ENCODE measurements around the gene RFX4.

The RFX4 gene

DNA sequence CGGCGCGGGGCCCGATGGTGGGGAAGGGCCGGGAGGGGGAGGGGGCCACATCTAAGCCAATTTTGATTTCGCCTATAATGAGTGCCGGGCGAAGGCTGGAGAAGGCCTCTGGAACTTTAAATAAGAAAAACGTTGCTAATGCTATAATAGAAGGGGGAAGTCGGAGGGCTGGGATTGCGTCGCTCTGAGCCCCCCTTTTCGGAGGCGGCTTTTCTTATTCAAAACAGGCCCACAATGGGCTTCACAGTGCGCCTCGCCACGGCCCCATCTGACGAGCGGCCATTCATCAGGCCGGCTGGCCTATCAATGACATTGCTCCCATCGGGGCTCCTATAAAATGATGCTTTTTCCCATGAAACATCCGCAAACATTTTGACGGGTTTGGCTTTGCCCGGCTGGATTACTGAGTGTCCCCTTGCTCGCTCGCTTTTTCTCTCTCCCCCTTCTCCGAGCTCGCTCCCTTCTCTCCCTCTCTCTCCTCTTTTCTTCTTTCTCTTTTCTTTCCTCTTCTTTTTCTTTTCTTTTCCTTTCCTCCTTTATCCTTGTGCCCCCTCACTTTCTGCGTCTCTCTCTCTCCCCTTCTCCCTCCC lies at the start of gene RFX4:
Gene RFX4 (plus strand): TSS at position 364 of the 590 bp plus-strand sequence. CDS start 317 bp downstream, outside the sequence.
- TF ChIP-seq GATA1 (IDR thresholded peaks at IDR 0.05; ENCODE audit: low read depth, low read length): no peak
- TF ChIP-seq POLR2A (IDR thresholded peaks at IDR 0.05; ENCODE audit: low read length): no peak
- no peak for DNase-seq

GRCh38 chr12:106541201-106541600 lies 41.6 kb upstream of the RFX4 start:
- no peak for DNase-seq
- no peak for TF ChIP-seq POLR2A (IDR thresholded peaks at IDR 0.05; ENCODE audit: low read length)
- no peak for TF ChIP-seq GATA1 (IDR thresholded peaks at IDR 0.05; ENCODE audit: low read depth, low read length)

DNA sequence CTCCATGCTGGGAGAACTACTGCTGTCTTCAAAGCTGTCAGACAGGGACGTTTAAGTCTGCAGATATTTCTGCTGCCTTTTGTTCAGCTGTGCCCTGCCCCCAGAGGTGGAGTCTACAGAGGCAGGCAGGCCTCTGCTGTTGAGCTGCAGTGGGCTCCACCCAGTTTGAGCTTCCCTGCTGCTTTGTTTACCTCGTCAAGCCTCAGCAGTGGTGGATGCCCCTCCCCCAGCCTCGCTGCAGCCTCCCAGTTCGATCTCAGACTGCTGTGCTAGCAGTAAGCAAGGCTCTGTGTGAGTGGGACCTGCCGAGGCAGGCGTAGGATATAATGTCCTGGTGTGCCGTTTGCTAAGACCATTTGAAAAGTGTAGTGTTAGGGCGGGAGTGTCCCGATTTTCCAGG lies 31.4 kb upstream of the RFX4 start:
- TF ChIP-seq POLR2A (IDR thresholded peaks at IDR 0.05; ENCODE audit: low read length): no peak
- TF ChIP-seq GATA1 (IDR thresholded peaks at IDR 0.05; ENCODE audit: low read depth, low read length): no peak
- DNase-seq: no peak

DNA sequence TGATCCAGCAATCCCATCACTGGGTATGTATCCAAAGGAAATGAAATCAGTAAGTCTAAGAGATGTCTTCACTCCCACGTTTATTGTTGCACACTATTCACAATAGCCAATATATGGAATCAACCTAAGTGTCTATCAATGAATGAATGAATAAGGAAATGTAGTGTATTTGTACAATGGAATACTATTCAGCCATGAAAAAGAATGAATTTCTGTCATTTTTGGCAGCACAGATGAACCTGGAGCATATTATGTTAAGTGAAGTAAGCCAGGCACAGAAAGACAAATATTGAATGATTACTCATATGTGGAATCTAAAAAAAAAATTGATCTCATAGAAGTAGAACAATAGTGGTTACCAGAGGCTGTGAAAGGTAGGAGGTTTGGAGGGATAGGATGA lies 30.6 kb upstream of the RFX4 start:
- TF ChIP-seq POLR2A (IDR thresholded peaks at IDR 0.05; ENCODE audit: low read length) (no peak), GATA1 (IDR thresholded peaks at IDR 0.05; ENCODE audit: low read depth, low read length) (no peak)
- DNase-seq: no peak

DNA sequence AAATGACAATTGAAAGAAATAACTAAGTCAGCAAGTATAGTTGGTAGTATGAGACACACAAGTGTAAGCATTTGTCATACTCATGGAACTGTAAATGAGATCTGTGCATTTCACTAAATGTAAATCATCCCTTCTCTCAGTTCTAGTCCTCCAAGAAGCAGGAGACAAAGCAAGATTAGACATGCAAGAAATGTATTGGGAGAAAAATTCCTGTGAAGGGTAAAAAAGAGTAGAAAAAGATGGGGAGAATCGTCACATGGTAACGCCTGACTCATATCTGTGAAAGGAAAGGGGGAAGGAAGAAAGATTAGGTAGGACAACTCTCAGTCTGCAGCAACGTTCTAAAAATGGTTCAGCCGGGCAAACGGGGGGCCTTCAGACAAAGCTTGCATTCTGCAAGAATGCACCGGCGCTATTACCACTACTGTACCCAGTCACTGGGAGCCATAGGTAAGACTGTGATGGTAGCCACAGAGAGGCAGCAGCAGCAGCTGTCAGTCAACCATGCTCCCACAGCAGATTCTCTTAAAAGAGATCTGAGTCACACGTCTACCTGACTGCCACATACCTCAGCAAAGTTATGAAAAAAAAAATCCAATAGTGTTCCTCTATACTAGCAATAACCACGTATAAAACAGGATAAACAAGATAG lies 18.0 kb upstream of the RFX4 start:
- no peak for DNase-seq
- TF ChIP-seq POLR2A (IDR thresholded peaks at IDR 0.05; ENCODE audit: low read length) (no peak), GATA1 (IDR thresholded peaks at IDR 0.05; ENCODE audit: low read depth, low read length) (no peak)

DNA sequence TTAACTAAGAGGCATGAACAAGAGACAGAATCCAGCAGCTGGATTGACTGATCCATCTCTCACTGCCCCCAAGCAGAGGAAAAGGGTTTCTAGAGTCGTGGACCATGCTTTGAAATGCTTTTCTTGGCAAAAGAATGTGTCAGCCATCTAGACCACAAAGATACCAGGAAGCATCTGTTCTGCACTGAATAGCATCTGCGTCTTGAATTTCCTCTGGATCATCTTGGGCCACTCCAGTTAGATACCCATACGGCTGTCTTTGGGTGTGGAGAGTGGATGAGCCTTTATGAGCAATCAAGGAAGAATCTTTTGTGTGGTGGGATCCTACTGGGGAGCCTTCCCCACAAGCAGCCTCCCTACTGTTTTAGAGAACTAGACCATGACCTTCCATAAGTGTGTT lies 16.0 kb upstream of the RFX4 start:
- DNase-seq: no peak
- TF ChIP-seq GATA1 (IDR thresholded peaks at IDR 0.05; ENCODE audit: low read depth, low read length): no peak
- no peak for TF ChIP-seq POLR2A (IDR thresholded peaks at IDR 0.05; ENCODE audit: low read length)

DNA sequence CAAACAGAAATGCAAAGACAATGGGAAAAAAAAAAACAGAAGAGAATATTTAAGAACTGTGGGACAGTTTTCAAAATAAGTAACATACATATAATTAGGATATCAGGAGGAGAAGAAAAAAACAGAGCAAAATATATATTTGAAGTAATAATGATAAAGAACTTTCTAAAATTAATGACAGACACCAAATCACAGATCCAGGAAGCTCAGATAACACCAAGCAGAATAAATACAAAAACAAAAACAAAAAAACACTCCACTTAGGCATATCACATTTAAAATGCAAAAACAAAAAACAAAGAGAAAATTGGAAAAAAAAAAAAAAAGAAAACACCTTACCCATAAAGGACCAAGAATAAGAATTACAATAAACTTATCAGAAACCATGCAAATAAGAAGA lies 9.6 kb upstream of the RFX4 start:
- DNase-seq: no peak
- no peak for TF ChIP-seq GATA1 (IDR thresholded peaks at IDR 0.05; ENCODE audit: low read depth, low read length)
- TF ChIP-seq POLR2A (IDR thresholded peaks at IDR 0.05; ENCODE audit: low read length): no peak

DNA sequence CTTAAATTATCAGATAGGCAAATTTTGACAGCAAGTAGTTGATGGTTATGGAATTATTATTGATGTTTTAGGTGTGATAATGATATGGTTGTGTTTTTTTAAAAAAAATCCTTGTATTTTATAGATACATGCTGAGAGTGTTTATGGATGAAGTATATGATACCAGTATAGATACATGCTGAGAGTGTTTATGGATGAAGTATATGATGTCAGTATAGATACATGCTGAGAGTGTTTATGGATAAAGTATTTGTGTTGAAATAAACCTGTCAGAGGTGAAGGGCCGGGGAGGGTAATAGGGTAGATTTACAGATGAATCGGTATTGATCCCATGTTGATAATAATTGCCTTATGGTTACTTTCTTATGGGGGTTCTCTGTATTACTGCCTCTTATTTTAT lies 6.0 kb upstream of the RFX4 start:
- TF ChIP-seq POLR2A (IDR thresholded peaks at IDR 0.05; ENCODE audit: low read length) (no peak), GATA1 (IDR thresholded peaks at IDR 0.05; ENCODE audit: low read depth, low read length) (no peak)
- no peak for DNase-seq

- no peak for DNase-seq
- no peak for TF ChIP-seq GATA1 (IDR thresholded peaks at IDR 0.05; ENCODE audit: low read depth, low read length)
- no peak for TF ChIP-seq POLR2A (IDR thresholded peaks at IDR 0.05; ENCODE audit: low read length)
Observed at GRCh38 chr12:106580671-106581508, 1.9 kb upstream of the RFX4 start.

- no peak for DNase-seq
- no peak for TF ChIP-seq GATA1 (IDR thresholded peaks at IDR 0.05; ENCODE audit: low read depth, low read length)
- no peak for TF ChIP-seq POLR2A (IDR thresholded peaks at IDR 0.05; ENCODE audit: low read length)
Observed at GRCh38 chr12:106581543-106582248, 1.1 kb upstream of the RFX4 start.

DNA sequence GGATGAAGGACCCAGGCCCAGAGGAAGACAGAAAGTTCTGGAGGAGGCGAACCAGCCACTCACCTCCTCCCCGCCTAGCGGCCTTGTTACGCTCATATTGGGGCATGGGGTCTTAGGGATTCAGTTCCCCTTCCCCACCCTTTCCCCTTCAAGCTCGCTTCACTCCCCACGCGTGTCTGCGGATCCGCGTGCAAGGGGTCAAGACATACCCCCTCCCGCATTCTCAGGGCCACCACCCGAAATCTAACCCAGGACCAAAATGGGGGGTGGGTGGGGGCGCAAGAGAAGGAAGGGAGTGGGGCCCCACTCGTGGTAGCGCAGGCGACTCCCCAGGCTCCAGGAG lies 584 bp upstream of the RFX4 start:
- TF ChIP-seq POLR2A (IDR thresholded peaks at IDR 0.05; ENCODE audit: low read length) (no peak), GATA1 (IDR thresholded peaks at IDR 0.05; ENCODE audit: low read depth, low read length) (no peak)
- DNase-seq: no peak

GRCh38 chr12:106583242-106584103 lies 669 bp downstream of the RFX4 start:
- TF ChIP-seq GATA1 (IDR thresholded peaks at IDR 0.05; ENCODE audit: low read depth, low read length): no peak
- no peak for TF ChIP-seq POLR2A (IDR thresholded peaks at IDR 0.05; ENCODE audit: low read length)
- DNase-seq: peak in 1 of 2 experiments; percentile 11

All from erythroblast (primary cell).